ENCODE measurements around the gene ATP1A1. TPM values are rescaled to one million over a fixed set of nuclear protein-coding genes. Genes with fewer than 3 reads are reported as not detected.
A peak's percentile ranks its signal among the peaks of the same experiment; 100 is the strongest.

The ATP1A1 gene
- 213 TPM in 2 replicates for total RNA-seq
- long read RNA-seq, transcript ATP1A1-201 (23 exons, 3,654 nt), result major isoform, 74 of 201 reads
- long read RNA-seq, partial matches to known transcripts, result 111 of 201 reads
- long read RNA-seq, other reads (novel, unspliced or antisense), result 15 of 201 reads

DNA sequence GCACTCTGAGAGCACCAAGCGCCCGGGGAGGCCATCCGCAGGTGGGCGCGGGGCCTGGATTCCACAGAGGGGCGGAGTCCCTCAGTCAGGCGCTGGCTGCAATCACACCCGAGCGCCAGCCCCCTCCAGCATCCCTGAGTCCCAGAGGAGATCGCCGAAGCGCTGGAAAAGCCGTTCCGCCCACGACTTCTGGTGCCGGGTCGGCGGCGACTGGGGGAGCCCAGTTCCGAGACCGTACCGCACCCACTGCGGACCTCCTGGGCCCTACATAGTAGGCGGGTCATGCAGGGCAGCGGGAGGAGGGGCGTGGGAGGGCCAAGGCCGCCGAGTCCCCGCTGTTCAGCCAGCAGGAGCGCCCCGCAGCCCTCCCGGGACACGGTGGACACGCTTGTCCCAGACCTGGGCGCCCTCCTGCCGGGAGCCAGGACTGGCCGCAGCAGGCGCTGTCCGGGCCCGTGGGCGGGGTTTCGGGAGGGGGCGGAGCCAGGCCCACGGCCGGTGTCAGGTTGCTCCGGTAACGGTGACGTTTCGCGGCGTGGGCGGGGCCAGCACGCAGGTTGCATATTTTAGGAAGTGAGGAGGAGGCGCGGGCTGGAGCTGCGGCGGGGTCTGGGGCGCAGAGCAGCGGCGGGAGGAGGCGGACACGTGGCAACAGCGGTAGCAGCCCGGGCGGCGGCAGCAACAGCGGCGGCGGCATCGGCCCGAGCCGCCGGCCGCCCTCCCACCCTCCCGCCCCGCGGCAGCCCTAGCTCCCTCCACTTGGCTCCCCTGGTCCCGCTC lies at the start of gene ATP1A1:
Gene ATP1A1, plus strand, starts transcription at position 594 of the 780 bp plus-strand sequence. CDS start 268 bp downstream, outside the sequence.
- Mint-ChIP-seq H3K27me3 (ENCODE audit: unreplicated experiment) (peaks cover 6% of the 10 kb centered on the region), H3K27ac (ENCODE audit: unreplicated experiment) (peak within 1 kb of the TSS; percentile 94), H3K4me1 (ENCODE audit: unreplicated experiment) (peaks cover 53% of the 10 kb centered on the region), H3K4me3 (ENCODE audit: unreplicated experiment) (peak within 1 kb of the TSS; percentile 91), H3K36me3 (ENCODE audit: unreplicated experiment) (no peaks in the 10 kb centered on the region), H3K9me3 (ENCODE audit: unreplicated experiment) (no peaks in the 10 kb centered on the region)
- peak; percentile 97 for DNase-seq (ENCODE audit: extremely low spot score, unreplicated experiment)
- TF ChIP-seq CTCF (IDR thresholded peaks at IDR 0.05), result no peak

GRCh38 chr1:116323491-116323890 lies 49.6 kb upstream of the ATP1A1 start:
- H3K27me3 Mint-ChIP-seq (ENCODE audit: unreplicated experiment), result peaks cover 24% of the 10 kb centered on the region
- TF ChIP-seq CTCF (IDR thresholded peaks at IDR 0.05), result no peak
- H3K4me3 Mint-ChIP-seq (ENCODE audit: unreplicated experiment), result no peak overlapping the region
- no peaks in the 10 kb centered on the region for H3K36me3 Mint-ChIP-seq (ENCODE audit: unreplicated experiment)
- no peak for DNase-seq (ENCODE audit: extremely low spot score, unreplicated experiment)
- H3K9me3 Mint-ChIP-seq (ENCODE audit: unreplicated experiment), result no peaks in the 10 kb centered on the region
- no peaks in the 10 kb centered on the region for H3K4me1 Mint-ChIP-seq (ENCODE audit: unreplicated experiment)
- no peak overlapping the region for H3K27ac Mint-ChIP-seq (ENCODE audit: unreplicated experiment)

DNA sequence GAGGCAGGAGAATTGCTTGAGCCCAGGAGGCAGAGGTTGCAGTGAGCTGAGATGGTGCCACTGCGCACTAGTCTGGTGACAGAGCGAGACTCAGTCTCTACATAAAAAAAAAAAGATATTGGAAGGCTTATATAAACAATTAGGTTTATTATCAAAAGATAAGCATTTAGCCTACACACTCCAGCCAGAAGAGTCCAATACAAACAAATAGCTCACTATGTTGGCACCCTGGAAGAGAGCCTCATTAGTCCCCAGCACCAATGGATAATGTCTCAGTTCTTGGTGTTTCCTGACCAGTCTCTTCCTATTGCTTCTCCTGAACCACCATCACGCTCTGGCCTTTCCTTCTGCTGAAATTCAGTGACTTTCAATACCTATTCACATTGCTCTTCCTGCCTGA lies 48.6 kb upstream of the ATP1A1 start:
- no peak for DNase-seq (ENCODE audit: extremely low spot score, unreplicated experiment)
- Mint-ChIP-seq H3K4me3 (ENCODE audit: unreplicated experiment) (no peak overlapping the region), H3K9me3 (ENCODE audit: unreplicated experiment) (no peaks in the 10 kb centered on the region), H3K4me1 (ENCODE audit: unreplicated experiment) (peaks cover 4% of the 10 kb centered on the region), H3K27me3 (ENCODE audit: unreplicated experiment) (peaks cover 24% of the 10 kb centered on the region), H3K36me3 (ENCODE audit: unreplicated experiment) (no peaks in the 10 kb centered on the region), H3K27ac (ENCODE audit: unreplicated experiment) (no peak overlapping the region)
- TF ChIP-seq CTCF (IDR thresholded peaks at IDR 0.05), result no peak

DNA sequence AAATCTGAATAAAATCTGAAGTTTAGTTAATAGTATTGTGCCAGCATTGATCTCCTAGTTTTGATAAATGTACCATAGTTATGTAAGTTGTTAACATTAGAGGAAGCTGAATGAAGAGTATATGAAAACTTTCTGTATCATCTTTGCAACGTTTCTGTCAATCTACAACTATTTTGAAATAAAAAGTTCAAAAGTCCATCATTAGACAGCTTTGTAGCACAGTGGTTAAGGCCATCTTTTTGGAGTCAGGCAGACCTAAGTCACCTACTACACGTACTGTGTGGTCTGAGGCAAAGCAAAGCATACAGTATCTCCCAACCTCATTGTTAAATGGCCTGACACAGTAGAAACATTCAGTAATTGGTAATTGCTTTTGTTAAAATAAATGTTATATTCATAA lies 47.9 kb upstream of the ATP1A1 start:
- peaks cover 11% of the 10 kb centered on the region for H3K4me1 Mint-ChIP-seq (ENCODE audit: unreplicated experiment)
- H3K4me3 Mint-ChIP-seq (ENCODE audit: unreplicated experiment), result no peak overlapping the region
- no peaks in the 10 kb centered on the region for H3K36me3 Mint-ChIP-seq (ENCODE audit: unreplicated experiment)
- no peaks in the 10 kb centered on the region for H3K9me3 Mint-ChIP-seq (ENCODE audit: unreplicated experiment)
- H3K27ac Mint-ChIP-seq (ENCODE audit: unreplicated experiment), result no peak overlapping the region
- no peak for DNase-seq (ENCODE audit: extremely low spot score, unreplicated experiment)
- H3K27me3 Mint-ChIP-seq (ENCODE audit: unreplicated experiment), result peaks cover 24% of the 10 kb centered on the region
- TF ChIP-seq CTCF (IDR thresholded peaks at IDR 0.05), result no peak

DNA sequence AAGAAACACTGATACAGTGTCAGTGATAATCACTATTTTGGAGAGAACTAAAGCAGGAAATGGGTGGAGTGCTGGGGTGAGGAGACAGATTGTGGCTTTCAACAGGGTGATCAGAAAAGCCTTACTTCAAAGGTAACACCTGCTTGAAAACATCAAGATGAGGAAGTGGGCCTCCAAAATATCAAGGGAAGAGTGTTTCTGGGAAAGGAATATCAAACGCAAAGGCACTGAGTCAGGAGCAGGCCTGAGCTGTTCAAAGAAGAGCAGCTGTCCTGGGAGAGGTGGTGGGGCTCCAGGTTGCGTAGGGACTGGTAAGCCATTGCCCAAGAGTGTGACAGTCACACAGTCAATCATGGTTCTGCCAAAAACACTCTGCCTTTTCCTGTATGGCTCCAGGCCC lies 47.1 kb upstream of the ATP1A1 start:
- H3K27ac Mint-ChIP-seq (ENCODE audit: unreplicated experiment), result no peak overlapping the region
- TF ChIP-seq CTCF (IDR thresholded peaks at IDR 0.05), result no peak
- peaks cover 20% of the 10 kb centered on the region for H3K27me3 Mint-ChIP-seq (ENCODE audit: unreplicated experiment)
- no peak for DNase-seq (ENCODE audit: extremely low spot score, unreplicated experiment)
- H3K4me1 Mint-ChIP-seq (ENCODE audit: unreplicated experiment), result peaks cover 15% of the 10 kb centered on the region
- no peak overlapping the region for H3K4me3 Mint-ChIP-seq (ENCODE audit: unreplicated experiment)
- H3K9me3 Mint-ChIP-seq (ENCODE audit: unreplicated experiment), result no peaks in the 10 kb centered on the region
- no peaks in the 10 kb centered on the region for H3K36me3 Mint-ChIP-seq (ENCODE audit: unreplicated experiment)
